Posterior cingulate gyrus (tissue), 11 donors: ENCODE data around the gene DPF1.
"Not testable (repeated sequence)": the region's sequence is repeated elsewhere in the genome, so short reads cannot be mapped to it uniquely, and the experiment has no call there.

ENCODE experiments used
- DNase-seq, 10 donors: peaks; one replicate each; pipeline versions ENCODE4 v3.0.0 to v3.0.0-alpha.2; 2020 to 2021; ENCODE audit warnings: mixed read lengths in 3 of 10
- intact Hi-C: fragments of 100-400 bp; cut with DNase I; formaldehyde crosslinking; loops from one replicate; pipeline ENCODE4 v1.15.1; 2023

DPF1 gene

GRCh38 chr19:38224014-38224862 is at the start of gene DPF1:
Gene DPF1 (minus strand): TSS chr19:38224222. CDS start chr19:38224142, 80 bp downstream.
- intact Hi-C loops, result no loop called here
- DNase-seq, result peak; percentile 65 to 98 (median 82)

GRCh38 chr19:38273499-38273898 is 49.5 kb upstream of the DPF1 start:
- intact Hi-C loops, result no loop called here
- no peak for DNase-seq

- intact Hi-C loops, result no loop called here
- DNase-seq, result no peak
Observed at GRCh38 chr19:38270587-38271167, 46.7 kb upstream of the DPF1 start.

DNA sequence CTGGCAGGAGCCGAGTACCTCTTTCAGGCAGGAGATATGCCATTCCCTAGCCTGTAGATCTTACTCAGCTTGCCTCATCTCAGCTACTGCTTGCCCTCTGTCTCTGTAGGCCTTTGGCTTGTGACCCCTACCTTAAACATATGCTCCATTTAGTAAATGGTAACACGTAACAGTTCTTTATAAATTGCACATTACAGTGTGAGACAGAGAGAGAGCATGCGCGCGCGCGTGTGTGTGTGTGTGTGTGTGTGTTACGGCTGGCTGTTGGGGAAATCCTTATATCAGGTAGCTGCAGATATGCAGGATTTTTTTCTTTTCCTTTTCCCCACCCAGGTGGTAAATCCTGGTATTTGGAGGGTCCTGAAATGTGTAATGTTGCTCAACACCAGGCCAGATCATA is 44.5 kb upstream of the DPF1 start:
- DNase-seq, result no peak
- intact Hi-C loops, result no loop called here

DNA sequence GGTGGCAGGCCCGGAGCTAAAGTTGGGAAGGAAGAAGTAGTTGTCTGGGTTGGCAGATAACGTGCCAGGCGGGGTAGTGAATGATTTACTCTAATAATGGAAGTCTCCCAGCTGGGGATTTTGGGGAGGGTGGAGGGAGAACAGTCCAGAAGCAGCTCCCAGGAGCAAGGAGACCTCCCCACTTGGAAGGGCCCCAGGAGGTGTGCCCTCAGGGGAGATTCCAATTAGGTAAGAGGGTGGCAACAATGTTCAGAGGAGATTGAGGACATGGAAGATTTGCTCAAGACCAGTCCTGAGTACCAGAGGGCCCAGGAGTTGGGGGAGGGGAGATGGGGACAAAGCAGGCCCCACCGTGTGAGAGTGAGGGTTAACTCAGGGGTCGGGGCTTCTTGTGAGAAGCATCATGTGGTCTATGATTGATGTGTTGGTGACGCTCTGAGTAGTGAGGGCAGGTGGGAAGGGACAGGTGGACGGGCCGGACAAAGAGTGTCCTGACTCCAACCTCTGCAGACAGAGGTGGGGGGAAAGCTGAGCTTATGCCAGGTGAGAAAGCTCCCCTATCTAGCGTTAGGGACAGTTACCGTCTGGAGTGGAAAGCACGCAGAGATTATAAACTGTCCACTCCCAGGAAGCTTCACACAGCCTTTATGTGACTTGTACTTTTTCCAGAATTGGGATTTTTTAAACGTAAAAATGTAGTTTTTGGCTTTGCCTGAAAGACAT is 43.9 kb upstream of the DPF1 start:
- intact Hi-C loops, result no loop called here

GRCh38 chr19:38266981-38267597 is 43.1 kb upstream of the DPF1 start:
- no peak for DNase-seq
- intact Hi-C loops, result no loop called here

More for the DNA sequence above, 43.9 kb upstream of the DPF1 start:
- DNase-seq, result no peak

DNA sequence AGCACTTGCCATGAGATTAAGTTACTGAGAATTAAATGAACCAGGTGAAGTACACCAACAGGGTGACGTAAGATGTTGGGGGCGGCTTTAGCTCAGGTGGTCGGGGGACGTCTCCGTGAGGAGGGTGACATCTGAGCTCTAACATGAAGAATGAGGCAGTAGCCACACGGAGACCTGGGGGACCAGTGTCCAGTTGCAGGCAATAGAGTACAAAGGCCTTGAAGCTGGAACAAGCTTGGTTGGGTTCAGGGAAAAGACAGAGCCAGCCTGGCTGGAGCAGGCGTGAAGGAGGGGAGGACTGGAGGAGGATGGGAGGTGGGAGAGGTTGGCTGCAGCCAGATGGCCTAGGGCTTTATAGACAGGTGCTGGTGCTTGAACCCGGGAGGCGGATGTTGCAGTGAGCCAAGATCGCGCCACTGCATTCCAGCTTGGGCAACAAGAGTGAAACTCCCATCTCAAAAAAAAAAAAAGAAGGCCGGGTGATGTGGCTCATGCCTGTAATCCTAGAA is 42.0 kb upstream of the DPF1 start:
- intact Hi-C loops, result no loop called here
- no peak for DNase-seq

- intact Hi-C loops, result no loop called here
- DNase-seq, result no peak
Observed at GRCh38 chr19:38265213-38265861, 41.3 kb upstream of the DPF1 start.

DNA sequence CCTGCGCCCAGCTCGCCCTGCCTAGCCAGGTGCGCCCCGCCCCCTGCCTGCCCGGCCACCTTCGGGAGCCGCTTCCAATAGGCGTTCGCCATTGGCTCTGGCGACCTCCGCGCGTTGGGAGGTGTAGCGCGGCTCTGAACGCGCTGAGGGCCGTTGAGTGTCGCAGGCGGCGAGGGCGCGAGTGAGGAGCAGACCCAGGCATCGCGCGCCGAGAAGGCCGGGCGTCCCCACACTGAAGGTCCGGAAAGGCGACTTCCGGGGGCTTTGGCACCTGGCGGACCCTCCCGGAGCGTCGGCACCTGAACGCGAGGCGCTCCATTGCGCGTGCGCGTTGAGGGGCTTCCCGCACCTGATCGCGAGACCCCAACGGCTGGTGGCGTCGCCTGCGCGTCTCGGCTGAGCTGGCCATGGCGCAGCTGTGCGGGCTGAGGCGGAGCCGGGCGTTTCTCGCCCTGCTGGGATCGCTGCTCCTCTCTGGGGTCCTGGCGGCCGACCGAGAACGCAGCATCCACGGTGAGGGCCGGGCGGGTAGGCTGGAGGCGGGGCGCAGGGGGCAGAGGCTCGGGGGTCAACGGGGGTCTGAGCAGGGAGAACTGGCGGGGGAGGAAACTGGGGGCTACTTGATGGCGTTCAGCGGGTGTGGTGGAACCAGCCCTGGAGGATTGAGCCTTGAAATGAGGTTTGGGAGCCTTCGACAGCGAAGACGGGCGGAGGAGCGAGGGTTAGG is 40.6 kb upstream of the DPF1 start, which contains the start of gene SPINT2:
Gene SPINT2, plus strand, starts transcription at position 88 of the 727 bp plus-strand sequence. Its CDS starts 320 bp downstream, at position 408.
- intact Hi-C loops, result no loop called here
- DNase-seq, result peak in 2 of 10 donors; percentile 35 to 52

GRCh38 chr19:38263689-38264485 is 39.9 kb upstream of the DPF1 start:
- DNase-seq, result peak in 6 of 10 donors; percentile 48 to 95 (median 78)
- intact Hi-C loops, result no loop called here

- intact Hi-C loops, result no loop called here
- no peak for DNase-seq
Observed at GRCh38 chr19:38262585-38263268, 38.7 kb upstream of the DPF1 start.

DNA sequence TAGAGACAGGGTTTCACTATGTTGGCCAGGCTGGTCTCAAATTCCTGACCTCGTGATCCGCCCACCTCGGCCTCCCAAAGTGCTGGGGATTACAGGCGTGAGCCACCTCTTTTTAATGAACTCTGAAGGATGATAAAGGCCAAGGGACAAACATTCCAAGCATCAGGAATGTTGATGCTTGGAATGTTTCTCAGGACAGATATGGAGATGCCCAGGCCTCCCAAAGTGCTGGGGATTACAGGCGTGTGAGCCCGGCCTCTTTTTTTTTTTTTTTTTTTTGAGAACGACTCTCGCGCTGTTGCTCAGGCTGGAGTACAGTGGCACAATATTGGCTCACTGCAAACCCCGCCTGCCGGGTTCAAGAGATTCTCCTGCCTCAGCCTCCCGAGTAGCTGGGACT is 37.9 kb upstream of the DPF1 start:
- not testable (repeated sequence) for DNase-seq
- intact Hi-C loops, result loop anchor here (2.0 kb wide), 1 partner anchor 61 kb away; no protein-coding TSS in a partner anchor

DNA sequence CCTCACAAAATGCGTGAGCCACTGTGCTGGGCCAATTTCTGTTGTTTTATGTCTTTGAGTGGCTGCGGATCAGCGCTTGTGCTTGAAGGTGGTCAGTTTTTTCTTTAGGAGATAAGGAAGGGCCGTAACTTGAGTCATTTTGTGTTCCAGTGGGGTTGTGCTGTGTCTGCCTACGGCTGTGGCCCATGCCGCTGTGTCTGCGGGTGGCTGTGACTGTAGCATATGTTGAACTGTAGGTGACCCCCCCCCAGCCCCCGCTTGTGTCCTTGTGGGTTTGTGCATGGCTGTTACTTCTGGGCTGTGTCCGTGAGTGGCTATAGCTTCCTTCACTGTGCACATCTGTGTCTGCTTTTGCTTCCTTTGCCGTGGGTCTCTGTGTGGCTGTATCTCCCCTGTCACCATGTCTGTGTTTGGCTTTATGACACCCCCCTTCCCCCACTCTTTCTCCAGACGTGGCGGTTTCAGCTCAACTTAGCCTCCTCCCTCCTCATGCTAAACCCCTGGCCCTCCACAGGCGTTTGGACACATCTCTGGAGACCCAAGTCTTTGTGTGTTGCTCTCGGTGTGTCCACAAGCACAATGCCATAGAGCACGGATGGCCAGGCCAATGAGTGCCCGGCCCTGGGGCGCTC is 31.5 kb upstream of the DPF1 start:
- intact Hi-C loops, result loop anchor here (1.0 kb wide), 1 partner anchor 11 kb away; no protein-coding TSS in a partner anchor
- peak in 2 of 10 donors; percentile 50 to 88 for DNase-seq

DNA sequence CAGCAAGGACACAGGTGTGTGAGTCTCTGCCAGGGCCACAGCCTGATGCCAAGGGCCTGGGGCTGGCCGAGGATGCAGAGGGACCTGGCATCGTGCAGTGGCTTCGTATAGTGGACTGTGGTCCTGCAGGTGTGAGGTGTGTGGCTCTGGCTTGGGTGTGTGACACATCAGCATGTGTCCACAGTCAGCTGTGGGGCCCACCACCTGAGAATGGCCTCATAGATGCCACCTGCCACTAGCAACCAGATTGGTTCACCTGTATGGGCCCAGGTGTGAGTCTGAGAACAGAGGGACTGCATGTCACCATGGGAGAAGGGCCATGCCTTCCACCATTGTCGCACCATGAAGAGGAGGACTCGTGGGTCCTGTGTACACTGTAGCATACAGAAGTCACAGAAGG is 29.8 kb upstream of the DPF1 start:
- intact Hi-C loops, result no loop called here
- no peak for DNase-seq

- peak; percentile 79 to 99 (median 92) for DNase-seq
- intact Hi-C loops, result no loop called here
Observed at GRCh38 chr19:38252941-38253691, 29.1 kb upstream of the DPF1 start.

DNA sequence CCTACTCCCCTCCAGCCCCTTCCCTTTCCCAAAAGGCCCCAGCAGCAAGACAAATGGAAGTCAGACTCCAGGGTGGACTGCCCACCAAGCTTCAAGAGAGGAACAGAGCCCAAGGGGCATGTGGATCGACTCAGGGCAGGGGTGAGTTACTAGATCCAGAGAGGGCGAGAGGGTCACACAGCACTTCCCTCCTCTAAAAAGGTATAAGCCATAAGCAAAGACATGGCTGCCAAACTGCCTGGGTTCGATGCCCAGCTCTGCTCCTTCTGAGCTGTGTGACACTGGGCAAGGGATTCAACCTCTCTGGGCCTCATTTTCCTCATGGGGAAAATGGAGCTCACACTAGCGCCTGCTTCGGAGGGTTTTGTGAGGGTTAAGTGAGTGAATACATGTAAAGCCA is 28.4 kb upstream of the DPF1 start:
- intact Hi-C loops, result no loop called here
- DNase-seq, result no peak
